Keratinocyte (primary cell): Measurements from ENCODE around the gene RASGEF1C.

Experiments used
- EZH2 ChIP-seq: IDR thresholded peaks from one replicate; pipeline ENCODE4 v1.6.1; 2012; ENCODE audit warnings: inconsistent platforms, mild to moderate bottlenecking, low read length, moderate library complexity
- TF ChIP-seq, protein P1 (sequence below), 3 experiments: IDR thresholded peaks in 1 of 3; conservative IDR thresholded peaks in 1 of 3; optimal IDR thresholded peaks in 1 of 3; 2 replicates in 2 of 3; 3 replicates in 1 of 3; pipeline versions ENCODE3 to v1.5.1; 2011; ENCODE audit warnings: low read length in 3 of 3, mild to moderate bottlenecking in 3 of 3, moderate library complexity in 2 of 3, control low read depth in 1 of 3, inconsistent platforms in 1 of 3; ENCODE audit not compliant: insufficient read depth in 2 of 3; ENCODE audit errors: extremely low read depth in 1 of 3

DNA sequence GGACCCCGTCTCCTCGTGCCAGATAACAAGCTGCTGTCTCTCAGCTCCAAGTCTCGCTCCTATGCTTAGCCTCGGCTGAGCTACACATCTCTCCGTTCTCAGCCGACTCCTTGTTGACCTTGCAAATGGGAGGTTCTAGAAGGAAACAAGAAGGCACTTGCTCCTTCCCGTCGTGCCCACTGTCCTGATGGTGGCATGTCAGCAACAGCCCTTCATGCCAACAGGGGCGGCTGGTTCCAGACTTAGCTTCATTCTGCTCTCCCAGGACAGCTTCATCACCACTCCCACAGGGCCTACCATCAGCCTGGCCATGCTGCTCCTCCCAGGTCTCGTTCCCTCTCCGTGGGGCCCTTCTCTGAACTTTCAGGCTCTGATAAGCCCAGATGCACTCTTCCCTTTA is 13.0 kb upstream of the RASGEF1C start:
- TF ChIP-seq, protein P1, sequence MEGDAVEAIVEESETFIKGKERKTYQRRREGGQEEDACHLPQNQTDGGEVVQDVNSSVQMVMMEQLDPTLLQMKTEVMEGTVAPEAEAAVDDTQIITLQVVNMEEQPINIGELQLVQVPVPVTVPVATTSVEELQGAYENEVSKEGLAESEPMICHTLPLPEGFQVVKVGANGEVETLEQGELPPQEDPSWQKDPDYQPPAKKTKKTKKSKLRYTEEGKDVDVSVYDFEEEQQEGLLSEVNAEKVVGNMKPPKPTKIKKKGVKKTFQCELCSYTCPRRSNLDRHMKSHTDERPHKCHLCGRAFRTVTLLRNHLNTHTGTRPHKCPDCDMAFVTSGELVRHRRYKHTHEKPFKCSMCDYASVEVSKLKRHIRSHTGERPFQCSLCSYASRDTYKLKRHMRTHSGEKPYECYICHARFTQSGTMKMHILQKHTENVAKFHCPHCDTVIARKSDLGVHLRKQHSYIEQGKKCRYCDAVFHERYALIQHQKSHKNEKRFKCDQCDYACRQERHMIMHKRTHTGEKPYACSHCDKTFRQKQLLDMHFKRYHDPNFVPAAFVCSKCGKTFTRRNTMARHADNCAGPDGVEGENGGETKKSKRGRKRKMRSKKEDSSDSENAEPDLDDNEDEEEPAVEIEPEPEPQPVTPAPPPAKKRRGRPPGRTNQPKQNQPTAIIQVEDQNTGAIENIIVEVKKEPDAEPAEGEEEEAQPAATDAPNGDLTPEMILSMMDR (optimal IDR thresholded peaks at IDR 0.05 in 1 of 3, IDR thresholded peaks at IDR 0.05 in 1 of 3, conservative IDR thresholded peaks at IDR 0.05 in 1 of 3; ENCODE audit: extremely low read depth in 1 of 3, insufficient read depth in 2 of 3, low read length in 3 of 3) = no peak
- no peak for TF ChIP-seq EZH2
